Hypothalamus (tissue), 51 donors: Measurements from ENCODE around the gene DNHD1.
A peak's percentile ranks its signal among the peaks of the same experiment; 100 is the strongest.

Experiments
- DNase-seq, 51 donors: peaks; one replicate each; lab custom pipeline; 2025; lab: John Stamatoyannopoulos, UW

Gene DNHD1

DNA sequence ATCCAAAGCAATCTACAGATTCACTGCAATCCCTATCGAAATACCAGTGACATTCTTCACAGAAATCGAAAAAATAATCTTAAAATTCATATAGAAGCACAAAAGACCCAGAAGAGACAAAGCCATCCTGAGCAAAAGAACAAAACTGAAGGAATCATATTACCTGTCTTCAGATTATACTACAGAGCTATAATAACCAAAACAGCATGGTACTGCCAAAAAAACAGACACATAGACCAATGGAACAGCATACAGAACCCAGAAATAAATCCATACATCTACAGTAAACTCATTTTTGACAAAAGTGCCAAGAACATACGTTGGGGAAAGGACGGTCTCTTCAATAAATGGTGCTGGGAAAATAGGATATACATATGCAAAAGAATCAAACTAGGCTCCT lies 87.4 kb downstream of the DNHD1 start:
- no peak for DNase-seq

DNA sequence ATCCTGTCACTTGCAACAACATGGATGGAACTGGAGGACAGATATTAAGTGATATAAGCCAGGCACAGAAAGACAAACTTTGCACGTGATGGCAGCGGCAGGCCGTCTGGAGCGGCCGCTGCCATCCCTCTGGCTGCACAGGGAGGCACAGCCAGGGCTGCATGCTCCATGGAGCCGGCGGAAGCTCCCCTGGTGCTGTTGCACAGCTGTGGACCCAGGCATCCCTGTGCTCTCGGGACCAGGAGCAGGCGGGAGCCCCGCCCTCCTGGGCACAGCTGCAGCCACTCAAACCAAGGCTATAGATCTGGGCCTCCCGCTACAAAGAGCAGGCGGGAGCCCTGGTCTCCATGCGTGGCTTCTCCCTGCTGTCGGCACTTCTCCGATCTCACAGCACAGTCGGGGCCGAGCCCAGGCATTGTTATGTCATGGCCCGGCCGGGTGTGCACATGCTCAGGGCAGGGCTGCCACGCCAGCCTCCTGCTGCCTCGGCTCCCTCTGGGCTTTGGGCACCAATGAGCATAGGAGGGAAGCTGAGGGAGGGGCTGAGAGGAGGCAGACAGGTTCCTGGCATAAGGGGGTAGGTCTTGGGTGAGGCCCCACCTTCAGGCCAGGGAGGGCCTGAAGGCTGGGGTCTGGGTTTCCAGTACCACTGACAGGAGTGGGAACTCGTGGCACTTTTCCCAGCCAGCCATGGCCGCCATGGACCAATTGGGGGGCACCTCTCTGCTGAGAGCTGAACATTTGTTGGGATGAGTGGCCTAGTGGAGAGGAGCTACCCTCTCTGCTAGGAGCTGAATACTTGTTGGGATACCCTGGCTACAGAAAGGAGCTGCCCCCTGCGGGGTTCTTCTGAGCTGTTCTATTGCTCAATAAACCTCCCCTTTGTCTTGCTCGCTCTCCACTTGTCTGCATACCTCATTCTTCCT lies 89.6 kb downstream of the DNHD1 start:
- peak in 16 of 51 donors; percentile 16 to 65 (median 44) for DNase-seq

DNA sequence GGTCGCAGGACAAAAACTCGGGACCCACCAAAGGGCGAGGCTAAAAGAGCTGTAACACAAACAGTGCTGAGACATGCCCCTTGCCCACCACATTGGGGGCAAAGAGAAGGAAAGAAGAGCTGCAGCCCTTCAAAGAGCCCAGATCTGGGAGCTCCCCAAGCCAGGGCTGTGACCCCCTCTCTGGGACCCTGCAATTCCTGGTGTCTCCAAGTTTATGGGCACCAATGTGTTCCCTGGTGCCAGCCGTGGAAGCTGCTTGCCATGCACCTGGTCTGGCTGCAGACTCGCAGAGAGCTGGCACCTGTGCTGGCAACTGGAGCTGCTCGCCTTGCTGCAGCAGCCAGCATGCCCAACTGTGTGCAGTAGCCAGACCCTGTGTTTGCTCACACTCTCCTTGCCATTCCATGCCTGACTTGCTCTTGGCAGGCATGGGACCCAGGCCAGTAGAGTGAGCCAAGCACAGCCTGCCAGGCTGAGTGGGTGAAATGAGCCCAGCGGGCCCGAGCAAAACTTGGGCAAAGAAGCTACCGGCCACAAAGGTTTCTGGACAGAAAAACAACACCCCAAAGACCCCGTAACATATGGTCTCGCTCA lies 90.4 kb downstream of the DNHD1 start:
- DNase-seq, result peak in 19 of 51 donors; percentile 22 to 70 (median 48)

DNA sequence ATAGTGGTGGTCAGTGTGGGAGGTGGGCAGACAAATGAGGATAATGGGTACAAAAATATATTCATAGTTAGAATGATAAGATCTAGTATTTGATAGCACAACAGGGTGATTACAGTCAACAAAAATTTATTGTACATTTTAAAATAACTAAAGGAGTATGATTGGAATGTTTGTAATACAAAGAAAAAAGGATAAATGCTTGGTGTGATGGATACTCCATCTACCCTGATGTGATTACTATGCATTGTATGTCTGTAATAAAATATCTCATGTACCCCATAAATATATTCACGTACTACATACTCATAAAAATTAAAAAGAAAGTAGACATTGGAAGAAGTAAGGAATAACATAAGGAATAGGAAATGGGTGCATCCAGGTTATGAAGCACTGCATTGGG lies 90.9 kb downstream of the DNHD1 start:
- DNase-seq, result no peak

DNA sequence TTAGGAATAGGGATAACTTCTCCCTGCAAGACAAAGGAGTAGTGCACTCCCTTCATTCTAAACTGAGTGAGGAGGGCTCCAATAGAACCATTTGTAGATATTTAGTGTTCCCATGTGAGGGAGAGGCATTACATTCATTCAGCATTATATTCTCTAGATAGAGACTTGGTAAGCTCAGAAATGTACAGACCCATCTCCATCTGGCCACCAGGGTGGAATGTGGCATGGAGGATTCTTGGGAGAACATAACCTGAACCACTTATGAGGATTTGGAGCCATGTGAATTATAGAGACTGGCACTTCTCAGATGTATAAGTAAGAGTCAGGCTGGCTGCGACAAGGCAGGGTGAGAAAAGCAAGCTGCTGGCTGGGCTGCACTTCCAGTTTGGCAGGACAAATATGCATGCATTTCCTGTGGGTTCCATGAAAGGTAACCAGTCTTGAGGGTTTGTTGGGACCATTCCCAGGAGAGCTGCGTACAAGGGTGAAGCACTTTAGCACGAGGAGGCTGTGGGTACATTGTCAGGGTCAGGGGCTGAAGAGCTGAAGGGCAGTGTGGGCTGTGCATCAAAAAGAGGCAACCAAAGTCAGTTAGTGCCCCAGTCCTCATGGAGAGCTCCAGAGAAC lies 97.2 kb downstream of the DNHD1 start:
- DNase-seq, result no peak

DNA sequence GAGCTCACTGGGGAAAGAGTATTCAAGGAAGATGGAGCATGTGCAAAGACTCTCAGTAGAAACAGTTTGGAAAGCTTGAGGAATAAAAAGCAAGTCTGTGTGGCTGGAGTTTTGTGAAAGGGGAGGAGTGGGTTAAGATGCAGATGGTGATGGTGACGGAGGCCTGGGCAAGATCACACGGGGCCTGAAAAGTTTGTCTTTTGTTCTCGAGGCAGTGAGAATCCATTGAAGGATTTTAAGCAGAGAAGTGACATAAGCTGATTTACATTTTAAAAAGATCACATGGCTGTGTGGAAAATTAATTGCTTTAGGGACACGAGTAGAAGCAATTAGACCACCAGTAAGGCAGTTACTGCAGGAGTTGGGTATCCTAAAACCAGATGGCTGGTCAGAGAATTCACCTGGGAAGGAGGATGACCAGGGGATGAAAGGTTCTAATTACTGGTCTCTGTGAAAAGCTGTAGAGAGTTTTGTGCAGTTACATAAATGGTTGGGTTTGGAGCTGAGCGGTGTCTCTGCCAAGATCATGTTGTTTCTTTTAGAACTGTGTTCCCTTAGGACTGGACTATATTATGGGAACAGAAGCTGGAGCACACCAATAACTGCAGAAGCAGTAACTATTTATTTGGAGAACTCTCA lies 99.3 kb downstream of the DNHD1 start:
- peak in 13 of 51 donors; percentile 8 to 86 (median 21) for DNase-seq

DNA sequence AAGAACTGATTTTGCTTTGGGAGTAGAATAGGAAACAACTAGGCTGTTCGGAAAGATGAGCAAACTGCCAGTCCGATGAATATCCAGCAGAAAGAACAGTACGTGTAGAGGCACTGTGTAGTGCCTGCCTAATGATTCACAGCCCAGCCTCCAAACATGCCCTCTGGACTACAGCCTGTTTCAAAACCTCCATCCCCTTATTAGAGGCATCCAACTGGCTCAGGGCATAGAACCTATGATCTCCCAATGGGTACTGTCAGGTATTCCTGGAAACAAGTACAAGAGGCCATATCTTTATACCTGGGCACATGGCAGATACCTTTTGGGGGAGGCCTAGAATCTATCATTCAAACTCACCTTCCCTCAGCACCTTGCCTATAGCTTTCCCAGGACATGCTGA lies 101.5 kb downstream of the DNHD1 start:
- no peak for DNase-seq

DNA sequence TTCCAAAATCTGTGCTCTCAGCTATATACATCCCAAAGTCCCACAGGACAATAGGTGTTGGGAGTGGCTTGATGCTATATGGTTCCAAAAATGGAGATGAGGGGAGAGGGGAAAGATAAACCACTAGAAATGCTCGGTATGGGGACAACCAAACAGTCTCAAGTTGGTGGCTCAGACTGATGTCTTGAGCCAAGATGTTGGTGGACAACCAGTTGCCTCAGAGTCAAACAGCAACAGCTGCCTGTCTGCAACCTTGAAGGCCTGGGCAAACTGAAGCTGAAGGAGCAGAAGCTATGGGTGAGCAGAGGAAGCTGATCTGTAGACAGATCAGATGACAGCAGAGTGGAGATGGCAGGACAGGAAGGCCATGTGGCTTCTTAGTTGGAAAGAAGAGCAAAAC lies 102.4 kb downstream of the DNHD1 start:
- no peak for DNase-seq

DNA sequence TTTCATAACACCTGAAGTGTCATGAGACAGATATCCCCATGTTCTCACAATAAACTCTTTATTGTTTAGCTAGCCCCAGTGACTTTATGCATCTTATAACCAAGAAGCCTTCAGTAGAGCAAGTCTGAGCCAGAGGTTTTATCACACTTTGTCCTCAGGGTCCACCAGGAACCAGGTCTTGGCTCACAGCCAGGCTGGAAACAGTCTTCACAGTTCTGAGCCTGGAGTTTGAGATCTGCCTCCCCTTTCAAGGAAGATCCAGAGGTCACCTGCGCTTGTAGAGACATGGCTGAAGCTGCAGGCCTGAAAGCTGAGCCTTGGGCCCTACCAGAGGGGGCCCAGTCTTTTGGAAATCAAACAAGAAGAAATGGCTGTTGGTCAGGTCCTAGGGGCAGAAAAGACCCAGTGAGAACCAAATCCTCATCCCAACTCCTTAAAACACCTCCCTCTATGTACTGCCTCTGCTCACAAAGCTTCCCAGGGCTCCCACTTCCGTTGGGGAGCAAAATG lies 102.9 kb downstream of the DNHD1 start:
- no peak for DNase-seq

DNA sequence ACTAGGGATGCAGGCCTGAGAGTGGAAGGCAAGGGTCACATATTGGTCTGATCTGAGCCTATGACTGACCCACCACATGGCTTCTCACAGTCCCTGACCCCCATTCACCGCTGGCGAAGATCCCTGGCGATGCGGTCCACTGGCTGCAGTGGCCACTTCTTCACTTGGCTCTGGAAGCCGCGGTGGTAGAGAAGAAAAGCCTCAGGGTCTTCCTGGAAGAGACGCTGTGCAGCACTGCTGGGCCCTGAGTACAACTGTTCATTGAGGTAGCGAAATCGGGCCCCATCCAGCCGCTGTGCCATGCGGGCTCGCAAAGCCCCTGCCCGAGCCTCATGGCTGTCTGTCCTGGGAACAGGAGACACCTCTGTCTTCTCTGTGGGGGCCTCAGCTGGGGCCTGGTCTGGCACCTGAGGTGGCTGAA lies 104.0 kb downstream of the DNHD1 start:
- DNase-seq, result no peak

DNA sequence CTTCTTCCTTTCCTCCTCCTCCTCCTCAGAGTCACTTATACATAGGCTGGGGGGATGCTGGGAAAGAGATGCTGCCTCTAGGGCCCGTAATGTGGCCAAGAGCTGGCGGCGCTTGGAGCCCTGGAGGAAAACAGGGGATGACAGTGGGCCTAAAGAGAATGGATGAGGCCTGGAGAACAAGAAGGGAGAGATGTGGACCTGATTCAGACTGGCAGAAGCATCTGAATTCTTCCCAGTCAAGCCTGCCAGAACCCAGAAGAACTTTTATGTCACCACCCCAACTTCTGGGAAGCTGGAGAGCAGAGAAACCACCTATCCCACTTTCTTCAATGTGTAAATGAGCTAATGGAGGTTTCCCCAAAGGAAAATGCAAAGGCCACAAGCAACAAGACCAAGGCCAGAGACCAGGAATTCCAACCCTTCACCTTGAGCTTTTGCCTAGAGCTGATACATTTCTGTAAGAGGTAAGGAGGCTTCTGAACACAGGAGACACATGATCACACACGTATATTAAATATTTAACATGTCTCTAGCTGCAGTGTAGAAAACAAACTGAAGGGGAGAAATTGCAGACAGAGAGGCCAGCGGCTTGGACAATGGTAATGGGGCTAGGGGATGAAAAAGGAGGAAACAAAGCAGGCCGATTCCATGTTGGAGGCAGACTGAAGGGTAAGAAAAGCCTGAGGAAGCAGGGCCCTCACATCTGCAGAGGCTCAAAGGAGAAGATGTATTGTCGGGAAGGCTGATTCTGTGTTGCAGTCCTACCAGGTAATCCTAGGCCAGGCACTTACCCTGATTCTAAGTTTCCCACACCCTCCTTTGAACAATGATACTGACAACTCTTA lies 105.2 kb downstream of the DNHD1 start:
- no peak for DNase-seq

DNA sequence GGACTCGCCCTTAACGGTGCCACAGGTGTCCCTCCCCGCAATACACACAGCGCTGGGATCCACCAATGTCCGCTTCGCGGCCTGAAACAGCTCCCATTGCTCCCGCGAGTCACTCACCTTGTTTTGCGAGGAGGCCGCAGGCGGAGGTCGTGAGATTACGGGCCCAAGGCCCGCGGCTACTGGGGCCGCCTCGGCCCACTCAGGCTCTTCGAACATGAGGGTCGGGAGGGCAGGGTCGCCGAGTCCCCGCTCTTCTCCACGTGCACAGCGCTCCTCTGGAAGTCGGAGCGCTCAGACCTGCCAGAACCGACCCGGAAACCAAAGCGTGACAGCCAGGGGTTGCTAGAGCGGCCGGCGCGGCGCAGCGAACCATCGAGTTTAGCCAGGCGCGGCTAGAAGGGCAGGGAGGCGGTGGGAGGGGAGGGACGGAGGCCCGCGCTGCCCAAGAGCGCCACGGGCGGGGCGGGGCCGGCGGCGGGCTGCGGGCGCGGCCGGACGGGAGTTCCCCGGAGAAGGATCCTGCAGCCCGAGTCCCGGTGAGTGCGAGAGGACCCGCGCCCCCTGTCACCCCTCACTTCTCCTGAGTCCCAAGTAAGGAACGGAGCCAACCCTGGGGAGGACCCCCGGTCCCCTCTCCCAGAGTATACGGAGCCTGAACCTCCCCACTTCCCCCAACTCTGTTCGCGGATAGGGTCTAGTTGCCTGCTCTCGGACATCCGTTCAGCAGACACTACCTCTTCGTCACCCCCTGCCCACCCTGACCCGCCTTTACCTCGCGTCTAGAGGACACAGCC lies 106.4 kb downstream of the DNHD1 start, which contains the start of the genes ILK and RRP8:
TSS of gene ILK (plus strand) at position 488 of the 794 bp plus-strand sequence. CDS start 498 bp downstream, outside the sequence.
TSS of gene RRP8 (minus strand) at position 330 of the 794 bp plus-strand sequence. CDS start at position 216, 114 bp downstream.
- peak; percentile 47 to 94 (median 84) for DNase-seq

DNA sequence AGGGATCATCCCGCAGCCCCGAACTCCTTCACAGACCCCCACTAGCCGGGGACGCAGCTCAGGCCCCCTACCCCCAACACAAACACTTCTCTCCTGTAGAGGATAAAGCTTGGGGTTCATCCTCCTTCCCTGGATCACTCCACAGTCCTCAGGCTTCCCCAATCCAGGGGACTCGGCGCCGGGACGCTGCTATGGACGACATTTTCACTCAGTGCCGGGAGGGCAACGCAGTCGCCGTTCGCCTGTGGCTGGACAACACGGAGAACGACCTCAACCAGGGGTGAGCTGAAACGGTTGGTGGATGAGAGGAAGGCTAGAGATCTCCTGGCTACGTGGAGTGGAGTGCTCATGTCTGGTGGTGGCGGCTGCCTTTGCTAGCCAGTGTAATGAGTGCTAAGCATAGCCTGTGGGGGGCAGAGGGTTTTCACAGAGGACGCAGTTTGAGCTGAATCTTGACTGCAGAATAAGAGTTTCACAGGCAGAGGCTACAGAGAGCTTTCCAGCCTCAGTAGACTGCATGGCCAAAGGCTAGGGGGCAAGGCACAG lies 107.1 kb downstream of the DNHD1 start:
- DNase-seq, result peak in 33 of 51 donors; percentile 28 to 74 (median 53)

DNA sequence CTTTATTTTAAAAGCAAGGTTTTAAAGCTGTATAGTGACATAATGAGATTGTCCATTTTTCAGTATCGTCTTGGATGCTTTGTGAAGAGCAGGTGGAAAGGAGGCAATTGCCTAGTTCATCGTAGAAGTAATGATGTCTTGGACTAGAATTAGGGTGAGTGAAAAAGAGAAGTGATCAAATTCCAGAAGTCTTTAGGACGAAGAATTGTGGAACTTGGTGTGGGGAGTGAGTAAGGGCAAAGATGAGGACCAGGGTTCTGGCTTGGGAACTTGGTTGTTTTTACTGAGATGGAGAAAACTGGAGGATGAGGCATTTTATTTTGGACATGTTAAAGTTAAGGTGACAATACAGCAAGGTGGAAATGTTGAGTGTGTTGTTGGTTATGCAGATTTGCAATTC lies 107.7 kb downstream of the DNHD1 start:
- DNase-seq, result no peak

DNA sequence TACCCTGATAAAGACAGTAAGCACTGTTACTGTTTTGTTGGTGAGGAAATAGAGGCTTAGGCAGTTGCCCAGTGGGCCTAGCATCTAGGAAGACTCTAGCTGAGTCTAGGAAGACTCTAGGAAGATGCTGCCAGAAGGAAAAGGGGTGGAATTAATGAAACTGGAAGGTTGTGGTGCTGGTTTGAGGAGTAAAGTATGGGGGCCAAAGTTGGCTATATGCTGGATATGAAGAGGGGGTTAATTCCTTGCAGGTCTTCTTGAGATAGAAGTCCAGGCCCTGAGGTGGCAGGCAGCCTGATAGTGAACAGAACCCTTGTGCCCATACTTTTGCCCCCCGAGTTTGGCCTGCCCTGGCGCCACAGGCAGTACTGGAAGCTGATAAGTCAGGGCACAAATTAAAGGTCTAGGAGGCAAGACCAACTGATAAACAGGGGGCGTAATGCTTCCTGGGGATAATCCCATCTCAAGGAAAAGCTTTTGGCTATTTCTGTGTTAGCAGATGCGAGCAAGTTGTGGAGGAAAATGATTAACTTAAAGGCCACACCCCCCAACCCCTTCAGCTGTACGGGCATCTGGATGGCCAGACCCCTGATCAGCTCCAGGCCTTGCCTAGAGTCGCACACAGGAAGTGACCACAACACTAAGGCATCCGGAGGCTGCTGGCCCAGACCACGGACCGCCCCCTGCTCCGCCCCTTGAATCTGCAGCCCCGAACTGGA lies 109.5 kb downstream of the DNHD1 start:
- DNase-seq, result peak in 45 of 51 donors; percentile 16 to 85 (median 70)

DNA sequence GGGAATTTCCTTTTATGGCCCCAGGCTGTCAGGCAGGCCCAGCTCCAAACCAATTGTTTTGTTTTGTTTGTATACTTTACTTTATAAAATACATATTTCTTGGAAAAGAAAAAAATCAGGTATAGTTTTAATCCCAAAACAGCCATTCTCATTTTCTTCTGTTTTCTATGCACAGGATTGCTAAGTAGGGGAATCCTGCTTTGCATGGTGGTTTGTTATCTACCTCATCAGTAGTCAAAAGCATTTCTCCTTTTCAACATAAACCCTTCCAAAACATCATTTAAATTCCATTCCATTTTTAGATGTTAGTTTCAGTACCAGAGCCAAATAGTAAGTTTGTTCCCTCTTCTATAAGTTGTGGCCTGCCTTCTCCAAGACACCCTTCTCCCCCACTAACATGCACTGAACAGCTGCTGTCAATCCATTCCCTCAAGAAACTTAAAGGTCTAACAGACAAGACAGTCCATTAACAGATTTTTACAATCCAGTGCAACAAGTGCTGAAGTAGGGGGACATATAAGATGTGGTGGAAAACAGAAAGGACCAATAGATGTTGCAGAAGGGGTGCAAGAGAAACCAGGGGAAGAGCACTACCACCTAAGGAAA lies 110.2 kb downstream of the DNHD1 start:
- no peak for DNase-seq

DNA sequence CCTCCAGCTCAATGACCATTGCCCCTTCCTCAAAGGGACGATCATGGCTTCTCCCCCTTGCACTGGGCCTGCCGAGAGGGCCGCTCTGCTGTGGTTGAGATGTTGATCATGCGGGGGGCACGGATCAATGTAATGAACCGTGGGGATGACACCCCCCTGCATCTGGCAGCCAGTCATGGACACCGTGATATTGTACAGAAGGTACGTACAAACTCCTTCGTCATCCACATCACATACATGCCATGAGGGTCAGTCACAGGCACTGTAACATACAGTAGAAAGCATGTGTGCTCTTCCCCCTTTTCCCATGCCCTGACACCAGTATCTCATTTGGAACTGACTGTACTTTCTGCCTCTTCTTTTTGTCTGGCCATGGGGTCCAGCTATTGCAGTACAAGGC lies 110.9 kb downstream of the DNHD1 start:
- no peak for DNase-seq
